Sigmoid colon (tissue), 7 donors: ENCODE data around the gene IGF2BP2. TPM values are rescaled to one million over a fixed set of nuclear protein-coding genes. Genes with fewer than 3 reads are reported as not detected.

Experiments
- DNase-seq: peaks from one replicate; pipeline ENCODE4 v3.0.0-alpha.2; 2019
- H3K27ac ChIP-seq, 4 donors: fragments of 200-600 bp; sonication (generic); one replicate each; pipeline ENCODE4 v1.5.1; 2016 to 2019; ENCODE audit warnings: mild to moderate bottlenecking in 1 of 4
- H3K27me3 ChIP-seq, 3 donors: fragments of 200-600 bp; sonication (generic); one replicate each; pipeline ENCODE4 v1.5.1; 2019; ENCODE audit warnings: mild to moderate bottlenecking in 1 of 3
- H3K36me3 ChIP-seq, 4 donors: fragments of 200-600 bp; sonication (generic); one replicate each; pipeline ENCODE4 v1.5.1; 2016 to 2019
- H3K4me1 ChIP-seq, 4 donors: fragments of 200-600 bp; sonication (generic); one replicate each; pipeline ENCODE4 v1.5.1; 2017 to 2019
- H3K4me3 ChIP-seq, 4 donors: fragments of 200-600 bp; sonication (generic); one replicate each; pipeline ENCODE4 v1.5.1; 2017 to 2019; ENCODE audit warnings: mild to moderate bottlenecking in 2 of 4, moderate library complexity in 1 of 4
- H3K9me3 ChIP-seq, 4 donors: fragments of 200-600 bp in 3 of 4; sonication (generic) in 3 of 4; one replicate each; pipeline versions ENCODE4 v1.5.1 to v1.6.1; 2013 to 2019
- CTCF ChIP-seq, 4 experiments: fragments of 450-650 bp in 3 of 4; fragments of 200-600 bp in 1 of 4; IDR thresholded peaks; one replicate each; pipeline ENCODE4 v1.5.1; 2016 to 2019; ENCODE audit warnings: antibody characterized with exemption in 4 of 4, mild to moderate bottlenecking in 3 of 4, moderate library complexity in 2 of 4
- EP300 ChIP-seq, 4 donors: sonication (generic); formaldehyde crosslinking; IDR thresholded peaks; one replicate each; pipeline ENCODE4 v1.6.1; 2017; ENCODE audit warnings: antibody characterized with exemption in 4 of 4
- POLR2A ChIP-seq, 2 donors: fragments of 450-650 bp; IDR thresholded peaks; one replicate each; pipeline ENCODE4 v1.6.1; 2016; ENCODE audit warnings: antibody characterized with exemption in 2 of 2, mild to moderate bottlenecking in 2 of 2, moderate library complexity in 2 of 2
- POLR2AphosphoS5 ChIP-seq, 4 donors: sonication (generic); formaldehyde crosslinking; IDR thresholded peaks; one replicate each; pipeline ENCODE4 v1.6.1; 2017; ENCODE audit warnings: antibody characterized with exemption in 4 of 4
- WGBS, 2 donors: extraction: QIAGEN DNeasy Blood & Tissue Kit; methylation state at CpG; one replicate each; pipeline ENCODE4 v1.1.7; 2013; 5-methylcytosine and 5-hydroxymethylcytosine counted together
- intact Hi-C: fragments of 100-400 bp; cut with DNase I; formaldehyde crosslinking; loops from one replicate; pipeline ENCODE4 v1.15.1; 2023
- polyA plus RNA-seq, 3 donors: library from polyadenylated mRNA; stranded (reverse); fragments of 200-250 nt; gene quantifications; one replicate each; pipeline ENCODE4 v1.2.3, GENCODE V29; 2013
- small RNA-seq, 3 donors: library from RNA; depleted of rRNA; stranded (forward); fragments of <200 nt; gene quantifications; one replicate each; pipeline ENCODE3, GENCODE V24; 2016
- total RNA-seq, 4 donors: library from RNA; depleted of rRNA; stranded (reverse); fragments of >200 nt; gene quantifications; one replicate each; pipeline ENCODE4 v1.1.0, GENCODE V29; 2016
- donor health status: healthy with polysubstance abuse.
- donor health status: Bipolar disorder and iron deficiency.
- donor health status: healthy.

The IGF2BP2 gene
- total and polyA plus RNA-seq, 7 donors: 6.3 to 20.7 (median 14.7) TPM

DNA sequence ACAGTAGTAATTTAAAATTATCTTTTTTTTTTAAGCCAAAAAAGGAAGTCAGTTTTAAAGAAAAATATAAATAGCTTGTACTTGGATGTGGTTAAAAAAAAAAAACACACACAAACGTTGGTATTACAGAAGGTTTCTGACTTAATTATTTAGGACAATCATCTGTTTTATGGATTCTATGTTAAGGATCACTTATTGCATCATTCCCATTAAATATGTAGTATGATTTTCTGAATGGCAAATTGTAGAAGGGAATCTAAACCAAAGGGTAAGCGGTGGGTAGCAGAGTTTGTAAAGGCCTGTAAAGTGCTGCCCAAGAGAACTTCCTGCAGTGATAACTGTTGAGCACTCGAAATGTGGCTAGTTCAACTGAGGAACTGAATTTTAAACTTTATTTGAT, 230.8 kb downstream of the IGF2BP2 start:
- Histone ChIP-seq H3K27ac (no peak overlapping the region), H3K4me3 (no peak overlapping the region), H3K9me3 (no peaks in the 10 kb centered on the region), H3K27me3 (no peaks in the 10 kb centered on the region), H3K36me3 (peaks cover 0 to 63% (median 3%) of the 10 kb centered on the region in 4 donors), H3K4me1 (peaks cover 0 to 7% (median 1%) of the 10 kb centered on the region in 4 donors)
- TF ChIP-seq EP300 (IDR thresholded peaks at IDR 0.05) (no peak), CTCF (IDR thresholded peaks at IDR 0.05) (no peak), POLR2A (IDR thresholded peaks at IDR 0.05) (no peak), POLR2AphosphoS5 (IDR thresholded peaks at IDR 0.05) (no peak)
- 52 to 70% methylated on average over 3 of the region's 3 CpGs for WGBS, 2 donors
- intact Hi-C loops: no loop called here
- DNase-seq: no peak

Small RNA genes lying within 50 kb of the gene (small RNA-seq; reads per million reads assigned to genes)
- 0 reads per million in 3 donors for gene AC133473.1
- gene MIR548AQ: 0 reads per million in 3 donors

Other genes with a start within 250 kb of the IGF2BP2 start
- 10 to 100 TPM; 24.8 to 28.5 (median 26.7) TPM for gene SENP2, start 238.7 kb downstream of the IGF2BP2 start, total RNA-seq
- 10 to 100 TPM in 2 of 3 donors, 1 to 10 TPM in 1; 9.0 to 14.9 (median 11.1) TPM for gene SENP2, start 238.7 kb downstream of the IGF2BP2 start, polyA plus RNA-seq
- 100 to 1,000 TPM; 113 to 159 (median 123) TPM for gene TRA2B, start 113.0 kb upstream of the IGF2BP2 start, total RNA-seq
- gene TRA2B, start 113.0 kb upstream of the IGF2BP2 start, polyA plus RNA-seq: 10 to 100 TPM; 62.5 to 86.7 (median 64.0) TPM